Fibroblast of villous mesenchyme (primary cell): Measurements from ENCODE around the gene ACADVL. TPM values are rescaled to one million over a fixed set of nuclear protein-coding genes. Genes with fewer than 3 reads are reported as not detected.

Source experiments
- DNase-seq: peaks from one replicate; pipeline ENCODE4 v3.0.0-alpha.2; 2010; ENCODE audit warnings: low read depth
- H3K4me3 ChIP-seq: 2 replicates; pipeline ENCODE4 v1.5.1; 2011; ENCODE audit warnings: low read depth, mild to moderate bottlenecking, low read length
- CTCF ChIP-seq: IDR thresholded peaks from 2 replicates; pipeline ENCODE4 v1.5.1; 2012; ENCODE audit warnings: low read depth, mild to moderate bottlenecking, low read length; ENCODE audit not compliant: insufficient read depth
- total RNA-seq: library from RNA; depleted of rRNA; stranded (reverse); fragments of >200 nt; gene quantifications from 2 replicates; pipeline ENCODE4 v1.2.3, GENCODE V29; 2012

The ACADVL gene
- total RNA-seq, 1 donor: 255 TPM

DNA sequence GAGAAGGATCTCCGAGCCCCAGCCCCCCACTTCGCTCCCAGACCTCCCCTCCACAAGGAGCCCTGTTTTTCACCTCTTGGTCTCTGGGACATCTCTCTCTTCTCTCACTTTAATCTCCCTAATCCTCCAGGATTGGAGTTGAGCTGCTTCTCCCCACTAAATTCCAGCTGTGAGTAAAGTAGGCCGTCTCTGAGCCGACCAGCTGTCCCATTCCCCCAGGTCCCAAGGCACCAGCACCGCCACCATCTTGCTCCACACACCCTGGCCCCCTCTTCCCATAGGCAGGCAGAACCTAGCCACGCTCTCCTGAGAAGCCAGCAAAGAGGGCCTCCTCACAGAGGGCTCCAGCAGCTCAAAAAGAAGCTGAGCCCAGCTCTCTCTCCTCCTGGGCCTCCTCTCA, 980 bp upstream of the ACADVL start:
- TF ChIP-seq CTCF: no peak
- no peak for DNase-seq
- no peak overlapping the region for H3K4me3 ChIP-seq

DNA sequence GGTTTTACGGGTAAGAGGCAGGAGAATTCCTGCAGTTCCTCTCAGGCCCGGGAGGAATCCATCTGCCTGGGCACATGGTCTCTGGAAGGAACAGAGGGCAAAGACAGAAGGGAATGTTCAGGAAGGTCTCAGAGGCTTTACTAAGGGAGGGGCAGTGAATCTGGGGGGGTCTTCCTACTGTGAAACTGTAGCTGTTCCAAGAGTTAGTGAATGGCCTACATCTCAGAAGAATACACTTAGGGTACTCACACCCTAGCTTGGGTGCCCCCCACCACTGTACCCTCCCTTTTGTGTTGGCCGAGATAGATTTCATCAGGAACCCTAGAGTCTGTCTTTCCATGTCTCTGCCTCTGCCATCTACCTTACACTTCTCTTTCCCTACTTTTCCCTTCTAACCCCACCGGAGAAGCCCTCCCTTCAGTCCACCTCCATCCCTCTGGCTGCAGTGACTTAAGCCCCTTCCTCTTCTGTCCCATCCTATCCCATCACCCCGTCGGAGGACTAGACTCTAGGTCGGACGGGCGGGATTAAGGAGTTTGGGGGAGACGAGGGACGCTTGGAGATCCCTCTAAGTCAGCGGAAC, 418 bp upstream of the ACADVL start:
- H3K4me3 ChIP-seq: peak overlapping the region; percentile 83
- no peak for TF ChIP-seq CTCF
- no peak for DNase-seq

- peak overlapping the region; percentile 83 for H3K4me3 ChIP-seq
- DNase-seq: peak; percentile 69
- TF ChIP-seq CTCF: peak; percentile 52
Observed at GRCh38 chr17:7220593-7221277, 997 bp downstream of the ACADVL start.

- H3K4me3 ChIP-seq: no peak overlapping the region
- no peak for TF ChIP-seq CTCF
- no peak for DNase-seq
Observed at GRCh38 chr17:7221278-7222092, 1.7 kb downstream of the ACADVL start.

GRCh38 chr17:7222093-7222971, 2.6 kb downstream of the ACADVL start:
- no peak for DNase-seq
- no peak for TF ChIP-seq CTCF
- H3K4me3 ChIP-seq: no peak overlapping the region

DNA sequence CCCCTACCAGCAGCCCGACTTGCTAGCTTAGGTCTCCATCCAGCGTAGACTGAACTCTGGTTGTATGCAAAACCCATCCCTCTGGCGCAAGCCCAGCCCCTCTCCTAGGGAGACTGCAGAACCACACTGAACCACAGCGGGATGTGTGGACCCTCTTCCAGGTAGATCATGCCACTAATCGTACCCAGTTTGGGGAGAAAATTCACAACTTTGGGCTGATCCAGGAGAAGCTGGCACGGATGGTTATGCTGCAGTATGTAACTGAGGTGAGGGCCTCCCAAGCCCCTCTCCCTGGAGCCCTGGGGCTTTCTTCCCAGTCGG, 3.2 kb downstream of the ACADVL start:
- no peak overlapping the region for H3K4me3 ChIP-seq
- DNase-seq: no peak
- no peak for TF ChIP-seq CTCF
